SK-N-SH (cell line): ENCODE data around the gene RNMT. TPM values are rescaled to one million over a fixed set of nuclear protein-coding genes. Genes with fewer than 3 reads are reported as not detected.

Experiments used
- CTCF ChIA-PET: fragments of 300-600, 350-600 bp; formaldehyde crosslinking; extraction: SDS; loops from one replicate; lab custom pipeline; 2021; lab: Yijun Ruan, JAX
- POLR2A ChIA-PET: fragments of 350-600 bp; sonication (Branson Sonifier 250); formaldehyde crosslinking; extraction: SDS; loops from one replicate; lab custom pipeline; 2020; ENCODE audit warnings: antibody characterized with exemption, inconsistent platforms; lab: Yijun Ruan, JAX
- DNase-seq: peaks from one replicate; pipeline ENCODE4 v3.0.0; 2012
- H2AFZ ChIP-seq: fragments of 200-600 bp; sonication (generic); 2 replicates; pipeline ENCODE4 v1.8.1; 2016; ENCODE audit warnings: antibody characterized with exemption, mild to moderate bottlenecking, low read depth
- H3F3A ChIP-seq: fragments of 200-600 bp; sonication (generic); replicated peaks from 2 replicates; pipeline ENCODE3; 2016; ENCODE audit warnings: antibody characterized with exemption, mild to moderate bottlenecking; ENCODE audit not compliant: insufficient read depth
- H3K27ac ChIP-seq, 2 experiments: fragments of 200-500 bp in 1 of 2; fragments of 200-600 bp in 1 of 2; sonication (Bioruptor generic) in 1 of 2; sonication (generic), shearing (Covaris generic) in 1 of 2; 2 replicates each; pipeline versions ENCODE4 v1.5.1 to v1.6.1; 2014 to 2016; ENCODE audit warnings: low read depth in 2 of 2, inconsistent platforms in 1 of 2, low read length in 1 of 2, mild to moderate bottlenecking in 1 of 2, mixed read lengths in 1 of 2
- H3K27me3 ChIP-seq: fragments of 200-600 bp; sonication (generic), shearing (Covaris generic); 2 replicates; pipeline ENCODE4 v1.6.1; 2016; ENCODE audit warnings: mixed run types; ENCODE audit not compliant: insufficient read depth
- H3K36me3 ChIP-seq, 2 experiments: fragments of 200-500 bp in 1 of 2; fragments of 200-600 bp in 1 of 2; sonication (Bioruptor generic) in 1 of 2; sonication (generic) in 1 of 2; replicated peaks in 1 of 2; 2 replicates each; pipeline versions ENCODE3 to v1.5.1; 2014 to 2016; ENCODE audit warnings: low read length in 1 of 2, mild to moderate bottlenecking in 1 of 2; ENCODE audit not compliant: insufficient read depth in 2 of 2, control insufficient read depth in 1 of 2
- H3K4me1 ChIP-seq, 2 experiments: fragments of 200-500 bp in 1 of 2; fragments of 200-600 bp in 1 of 2; sonication (Bioruptor generic) in 1 of 2; sonication (generic), shearing (Covaris generic) in 1 of 2; 2 replicates each; pipeline versions ENCODE4 v1.5.1 to v1.6.1; 2014 to 2016; ENCODE audit warnings: low read depth in 1 of 2, low read length in 1 of 2, mixed run types in 1 of 2; ENCODE audit not compliant: insufficient read depth in 2 of 2, control insufficient read depth in 1 of 2
- H3K4me2 ChIP-seq: fragments of 200-600 bp; sonication (generic), shearing (Covaris generic); 2 replicates; pipeline ENCODE4 v1.6.1; 2017; ENCODE audit warnings: mixed run types
- H3K4me3 ChIP-seq, 2 experiments: fragments of 200-500 bp in 1 of 2; fragments of 200-600 bp in 1 of 2; sonication (Bioruptor generic) in 1 of 2; sonication (generic), shearing (Covaris generic) in 1 of 2; 2 replicates each; pipeline versions ENCODE4 v1.5.1 to v1.8.1; 2014 to 2016; ENCODE audit warnings: low read depth in 2 of 2, inconsistent platforms in 1 of 2, low read length in 1 of 2, mild to moderate bottlenecking in 1 of 2, mixed read lengths in 1 of 2, moderate library complexity in 1 of 2
- H3K79me2 ChIP-seq: fragments of 200-600 bp; sonication (generic); 2 replicates; pipeline ENCODE4 v1.8.1; 2017; ENCODE audit warnings: mild to moderate bottlenecking; ENCODE audit not compliant: insufficient read depth
- H3K9ac ChIP-seq: fragments of 200-600 bp; sonication (generic); 2 replicates; pipeline ENCODE4 v1.6.1; 2017; ENCODE audit warnings: mixed run types
- H3K9me2 ChIP-seq: fragments of 200-600 bp; sonication (generic); 2 replicates; pipeline ENCODE4 v1.6.1; 2017; ENCODE audit warnings: mixed run types
- H3K9me3 ChIP-seq: fragments of 200-600 bp; sonication (generic); 2 replicates; pipeline ENCODE4 v1.6.1; 2017; ENCODE audit warnings: mixed run types, mild to moderate bottlenecking, moderate library complexity
- H4K20me1 ChIP-seq: fragments of 200-600 bp; sonication (generic); 2 replicates; pipeline ENCODE4 v1.6.1; 2017; ENCODE audit warnings: mild to moderate bottlenecking, mixed run types; ENCODE audit not compliant: insufficient read depth
- FOSL2 ChIP-seq: IDR thresholded peaks from 2 replicates; pipeline ENCODE4 v1.4.0; 2012; ENCODE audit warnings: low read depth, mild to moderate bottlenecking, moderate library complexity, borderline replicate concordance
- JUND ChIP-seq: IDR thresholded peaks from 2 replicates; pipeline ENCODE4 v1.4.0; 2012
- MAX ChIP-seq: IDR thresholded peaks from 2 replicates; pipeline ENCODE4 v1.4.0; 2012; ENCODE audit warnings: low read depth
- MEF2A ChIP-seq: IDR thresholded peaks from 2 replicates; pipeline ENCODE4 v1.4.0; 2012; ENCODE audit warnings: low read depth, borderline replicate concordance
- MXI1 ChIP-seq: IDR thresholded peaks from 2 replicates; pipeline ENCODE4 v1.6.1; 2012; ENCODE audit warnings: mild to moderate bottlenecking, low read depth, low read length, improper control_type of control experiment
- NRF1 ChIP-seq: IDR thresholded peaks from 2 replicates; pipeline ENCODE4 v1.6.1; 2012; ENCODE audit warnings: low read depth, mild to moderate bottlenecking, low read length
- RAD21 ChIP-seq: IDR thresholded peaks from 2 replicates; pipeline ENCODE4 v1.6.1; 2012; ENCODE audit warnings: mild to moderate bottlenecking, low read length
- SIN3A ChIP-seq: IDR thresholded peaks from 2 replicates; pipeline ENCODE4 v1.6.1; 2012; ENCODE audit warnings: low read depth, mild to moderate bottlenecking, low read length, moderate library complexity, borderline replicate concordance
- SMC3 ChIP-seq: IDR thresholded peaks from 2 replicates; pipeline ENCODE4 v1.6.1; 2012; ENCODE audit warnings: low read depth, low read length, improper control_type of control experiment
- TEAD4 ChIP-seq: IDR thresholded peaks from 2 replicates; pipeline ENCODE4 v1.4.0; 2012; ENCODE audit warnings: mild to moderate bottlenecking, borderline replicate concordance; ENCODE audit not compliant: insufficient read depth
- WGBS: methylation state at CpG from one replicate; pipeline ENCODE4 v1.1.6; 2017; ENCODE audit warnings: low lambda C conversion rate; 5-methylcytosine and 5-hydroxymethylcytosine counted together
- polyA plus RNA-seq, 3 experiments: library from polyadenylated mRNA; depleted of rRNA; stranded (reverse); fragments of >200 nt; gene quantifications; 2 replicates each; pipeline ENCODE4 v1.2.3, GENCODE V29; 2012
- small RNA-seq, 7 experiments: library from RNA; depleted of rRNA; stranded (forward); fragments of <200 nt; gene quantifications; one replicate each; pipeline ENCODE3, GENCODE V24; 2012
- TF ChIP-seq, protein P1 (sequence below): fragments of 200-600 bp; sonication (generic); IDR thresholded peaks from 2 replicates; pipeline ENCODE4 v1.6.1; 2017; ENCODE audit warnings: antibody characterized with exemption, mild to moderate bottlenecking, moderate library complexity
- TF ChIP-seq, protein P2 (sequence below): IDR thresholded peaks from 2 replicates; pipeline ENCODE4 v1.4.0; 2012; ENCODE audit warnings: low read depth, borderline replicate concordance

RNMT gene
- polyA plus RNA-seq, 1 of the 3 experiments (the other 2 are of a cell fraction) = 12.7 TPM

GRCh38 chr18:13811993-13812392 lies 85.5 kb downstream of the RNMT start:
- no peaks in the 10 kb centered on the region for H3K36me3 ChIP-seq
- no peaks in the 10 kb centered on the region for H3K9me2 ChIP-seq
- no peak overlapping the region for H3K4me2 ChIP-seq
- H3K9ac ChIP-seq = no peak overlapping the region
- no peaks in the 10 kb centered on the region for H4K20me1 ChIP-seq
- no peak overlapping the region for H2AFZ ChIP-seq
- H3K79me2 ChIP-seq = no peaks in the 10 kb centered on the region
- H3K27me3 ChIP-seq = peaks cover 27% of the 10 kb centered on the region; the same call in 1 of the 2 replicates
- WGBS = 0% methylated on average over 5 of the region's 6 CpGs
- H3K4me1 ChIP-seq = no peaks in the 10 kb centered on the region
- no peak overlapping the region for H3K27ac ChIP-seq
- no peak for DNase-seq
- H3K4me3 ChIP-seq = no peak overlapping the region
- H3F3A ChIP-seq = no peaks in the 10 kb centered on the region
- TF ChIP-seq TEAD4 (no peak), JUND (no peak), MAX (no peak), SMC3 (no peak), MEF2A (no peak)
- TF ChIP-seq, protein P1, sequence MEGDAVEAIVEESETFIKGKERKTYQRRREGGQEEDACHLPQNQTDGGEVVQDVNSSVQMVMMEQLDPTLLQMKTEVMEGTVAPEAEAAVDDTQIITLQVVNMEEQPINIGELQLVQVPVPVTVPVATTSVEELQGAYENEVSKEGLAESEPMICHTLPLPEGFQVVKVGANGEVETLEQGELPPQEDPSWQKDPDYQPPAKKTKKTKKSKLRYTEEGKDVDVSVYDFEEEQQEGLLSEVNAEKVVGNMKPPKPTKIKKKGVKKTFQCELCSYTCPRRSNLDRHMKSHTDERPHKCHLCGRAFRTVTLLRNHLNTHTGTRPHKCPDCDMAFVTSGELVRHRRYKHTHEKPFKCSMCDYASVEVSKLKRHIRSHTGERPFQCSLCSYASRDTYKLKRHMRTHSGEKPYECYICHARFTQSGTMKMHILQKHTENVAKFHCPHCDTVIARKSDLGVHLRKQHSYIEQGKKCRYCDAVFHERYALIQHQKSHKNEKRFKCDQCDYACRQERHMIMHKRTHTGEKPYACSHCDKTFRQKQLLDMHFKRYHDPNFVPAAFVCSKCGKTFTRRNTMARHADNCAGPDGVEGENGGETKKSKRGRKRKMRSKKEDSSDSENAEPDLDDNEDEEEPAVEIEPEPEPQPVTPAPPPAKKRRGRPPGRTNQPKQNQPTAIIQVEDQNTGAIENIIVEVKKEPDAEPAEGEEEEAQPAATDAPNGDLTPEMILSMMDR = peak; percentile 38
- ChIA-PET POLR2A (no interaction called here), CTCF (interaction anchor here (1.3 to 9.1 kb wide), 12 partner anchors 9 to 278 kb away, joined by 3 to 60 read pairs (median 8); partner anchors contain the start of gene MC5R)
- H3K9me3 ChIP-seq = no peaks in the 10 kb centered on the region

DNA sequence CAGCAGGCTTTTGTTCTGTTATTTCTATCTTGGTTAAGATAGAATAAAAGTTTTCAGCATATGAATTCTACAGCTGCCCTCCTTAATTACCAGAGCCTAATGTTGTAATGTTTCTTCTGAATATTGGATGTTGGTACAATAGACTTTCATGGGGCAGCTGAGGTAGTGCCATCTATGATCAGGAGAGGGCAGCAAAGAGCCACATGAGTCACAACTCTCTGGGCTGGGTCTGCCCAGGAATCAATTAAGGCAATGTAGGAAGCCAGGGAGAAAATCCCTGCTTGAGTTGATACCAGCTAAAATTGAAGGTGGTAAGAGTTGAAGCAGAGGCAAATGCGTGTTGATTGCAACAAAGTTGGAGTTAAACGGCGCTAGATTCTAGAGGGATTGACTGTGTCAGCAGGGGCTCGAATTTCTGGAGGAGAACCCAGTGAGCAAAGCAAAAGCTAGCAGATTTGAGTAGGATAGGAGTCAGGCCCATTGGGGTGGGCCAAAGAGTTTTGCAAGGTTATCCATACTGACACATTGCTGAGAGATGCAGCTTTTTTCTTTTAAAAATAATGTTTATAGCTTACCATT lies 86.9 kb downstream of the RNMT start:
- Histone ChIP-seq H3K79me2 (no peaks in the 10 kb centered on the region), H2AFZ (no peak overlapping the region), H3K9me3 (no peaks in the 10 kb centered on the region), H3K36me3 (no peaks in the 10 kb centered on the region), H3K27ac (no peak overlapping the region), H3K4me1 (no peaks in the 10 kb centered on the region), H3K4me2 (no peak overlapping the region), H3K4me3 (no peak overlapping the region), H3K27me3 (peaks cover 35% of the 10 kb centered on the region; the same call in 1 of the 2 replicates), H3K9ac (no peak overlapping the region), H3F3A (no peaks in the 10 kb centered on the region), H3K9me2 (no peaks in the 10 kb centered on the region), H4K20me1 (no peaks in the 10 kb centered on the region)
- peak; percentile 77 for DNase-seq
- TF ChIP-seq SIN3A (no peak), RAD21 (peak; percentile 76), NRF1 (0 out of 2 replicates have a peak, but pooled peaks have one; percentile 4), SMC3 (peak; percentile 81), FOSL2 (peak; percentile 70), JUND (peak; percentile 63), MXI1 (no peak)
- TF ChIP-seq, protein P1 = peak; percentile 80
- TF ChIP-seq, protein P2, sequence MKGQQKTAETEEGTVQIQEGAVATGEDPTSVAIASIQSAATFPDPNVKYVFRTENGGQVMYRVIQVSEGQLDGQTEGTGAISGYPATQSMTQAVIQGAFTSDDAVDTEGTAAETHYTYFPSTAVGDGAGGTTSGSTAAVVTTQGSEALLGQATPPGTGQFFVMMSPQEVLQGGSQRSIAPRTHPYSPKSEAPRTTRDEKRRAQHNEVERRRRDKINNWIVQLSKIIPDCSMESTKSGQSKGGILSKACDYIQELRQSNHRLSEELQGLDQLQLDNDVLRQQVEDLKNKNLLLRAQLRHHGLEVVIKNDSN = no peak
- CTCF ChIA-PET = interaction anchor here (0.6 to 9.1 kb wide), 32 partner anchors 9 to 953 kb away, joined by 3 to 60 read pairs (median 4); partner anchors contain the start of gene MC5R
- WGBS = 9% methylated on average over 4 of the region's 4 CpGs
- POLR2A ChIA-PET = no interaction called here

Small RNA genes lying within 50 kb of the gene (small RNA-seq; reads per million reads assigned to genes)
- gene AP001525.1 (0 reads per million in 7 experiments), gene RN7SL362P (0 reads per million in 7 experiments)

Other genes starting within 250 kb of the RNMT start
- gene FAM210A, start 115 bp upstream of the RNMT start, polyA plus RNA-seq (2012; rRNA removed) = 10.6 and 11.3 TPM in 2 replicates
- gene MC5R, start 97.5 kb downstream of the RNMT start, polyA plus RNA-seq (2012; rRNA removed) = not detected in 2 replicates
- gene MC2R, start 188.9 kb downstream of the RNMT start, polyA plus RNA-seq (2012; rRNA removed) = not detected in 2 replicates